C1 segment of cervical spinal cord (tissue), 14 donors: ENCODE data around the gene CYP4Z1.
"Not testable (repeated sequence)": the region's sequence is repeated elsewhere in the genome, so short reads cannot be mapped to it uniquely, and the experiment has no call there.

ENCODE experiments used
- DNase-seq, 14 donors: peaks; one replicate each; lab custom pipeline; 2025; lab: John Stamatoyannopoulos, UW

The CYP4Z1 gene, protein sequence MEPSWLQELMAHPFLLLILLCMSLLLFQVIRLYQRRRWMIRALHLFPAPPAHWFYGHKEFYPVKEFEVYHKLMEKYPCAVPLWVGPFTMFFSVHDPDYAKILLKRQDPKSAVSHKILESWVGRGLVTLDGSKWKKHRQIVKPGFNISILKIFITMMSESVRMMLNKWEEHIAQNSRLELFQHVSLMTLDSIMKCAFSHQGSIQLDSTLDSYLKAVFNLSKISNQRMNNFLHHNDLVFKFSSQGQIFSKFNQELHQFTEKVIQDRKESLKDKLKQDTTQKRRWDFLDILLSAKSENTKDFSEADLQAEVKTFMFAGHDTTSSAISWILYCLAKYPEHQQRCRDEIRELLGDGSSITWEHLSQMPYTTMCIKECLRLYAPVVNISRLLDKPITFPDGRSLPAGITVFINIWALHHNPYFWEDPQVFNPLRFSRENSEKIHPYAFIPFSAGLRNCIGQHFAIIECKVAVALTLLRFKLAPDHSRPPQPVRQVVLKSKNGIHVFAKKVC

DNA sequence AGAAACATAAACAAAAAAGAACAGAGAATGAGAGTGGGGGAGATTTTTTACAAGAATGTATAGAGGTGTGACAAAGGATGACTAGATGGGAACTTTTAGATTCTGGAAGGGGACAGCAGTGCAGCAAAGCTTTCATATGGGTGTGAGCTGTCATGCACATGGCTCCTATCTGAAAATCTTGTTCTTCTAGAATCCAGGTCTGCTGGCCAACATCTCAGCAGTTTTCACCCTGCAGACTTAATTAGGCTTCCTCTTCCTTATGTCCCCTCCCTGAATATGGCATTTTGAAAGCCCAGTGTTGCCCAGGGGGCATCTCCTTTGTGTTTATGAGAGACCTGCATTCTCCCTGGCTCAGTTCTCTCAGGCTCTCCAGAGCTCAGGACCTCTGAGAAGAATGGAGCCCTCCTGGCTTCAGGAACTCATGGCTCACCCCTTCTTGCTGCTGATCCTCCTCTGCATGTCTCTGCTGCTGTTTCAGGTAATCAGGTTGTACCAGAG is at the start of gene CYP4Z1:
Gene CYP4Z1 (plus strand): TSS at position 135 of the 498 bp plus-strand sequence. CDS start 260 bp downstream, at position 395.
- DNase-seq, result no peak

DNA sequence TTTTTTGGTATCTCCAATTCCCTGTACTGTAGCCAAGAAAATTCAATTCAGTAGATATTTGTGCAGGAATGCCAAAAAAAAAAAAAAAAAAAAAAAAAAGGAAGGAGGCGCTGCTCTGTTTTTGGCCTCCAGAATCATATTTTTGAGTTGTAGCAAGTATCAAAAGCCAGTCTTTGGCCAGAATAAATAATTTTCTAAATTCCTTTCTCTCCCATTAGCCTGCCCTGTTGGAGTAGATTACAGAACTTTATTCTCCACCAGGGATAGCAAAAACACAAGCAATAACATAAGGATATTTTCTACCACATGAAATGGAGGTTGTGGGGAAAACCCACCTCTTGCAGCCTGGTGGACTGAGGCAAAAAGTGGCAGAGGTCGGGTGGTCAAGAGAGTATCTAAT is 46.0 kb upstream of the CYP4Z1 start:
- no peak for DNase-seq

DNA sequence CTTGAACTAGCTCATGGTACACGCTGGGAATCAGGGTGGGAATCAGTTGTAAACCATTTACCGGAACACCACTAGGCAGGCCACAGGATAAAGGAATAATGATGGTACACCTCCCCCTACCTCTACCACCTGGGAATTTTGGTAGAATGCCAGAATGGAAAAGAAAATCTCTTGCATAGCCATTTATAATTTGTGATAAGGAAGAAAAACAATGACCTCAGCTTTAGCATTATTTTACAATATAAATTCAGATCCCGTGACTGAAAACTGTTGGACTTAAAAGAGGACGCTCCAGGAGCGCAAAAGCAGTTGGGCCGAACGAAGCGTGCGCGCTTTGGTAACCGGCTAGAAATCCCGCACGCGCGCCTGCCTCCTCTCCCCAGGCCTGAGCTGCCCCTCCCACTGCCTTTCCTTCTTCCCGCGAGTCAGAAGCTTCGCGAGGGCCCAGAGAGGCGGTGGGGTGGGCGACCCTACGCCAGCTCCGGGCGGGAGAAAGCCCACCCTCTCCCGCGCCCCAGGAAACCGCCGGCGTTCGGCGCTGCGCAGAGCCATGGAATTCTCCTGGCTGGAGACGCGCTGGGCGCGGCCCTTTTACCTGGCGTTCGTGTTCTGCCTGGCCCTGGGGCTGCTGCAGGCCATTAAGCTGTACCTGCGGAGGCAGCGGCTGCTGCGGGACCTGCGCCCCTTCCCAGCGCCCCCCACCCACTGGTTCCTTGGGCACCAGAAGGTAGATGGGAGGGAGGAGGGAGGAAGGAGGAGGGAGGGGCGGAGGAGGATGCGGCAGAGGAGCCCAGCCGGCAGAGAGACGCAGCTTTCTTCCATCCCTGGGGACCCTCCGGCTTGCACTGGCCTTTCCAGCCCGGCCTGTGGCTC is 43.5 kb upstream of the CYP4Z1 start, which contains the start of gene CYP4X1:
Gene CYP4X1 (plus strand): TSS at position 402 of the 873 bp plus-strand sequence. CDS start 149 bp downstream, at position 551.
- DNase-seq, result peak in 2 of 14 donors; percentile 4 to 28

DNA sequence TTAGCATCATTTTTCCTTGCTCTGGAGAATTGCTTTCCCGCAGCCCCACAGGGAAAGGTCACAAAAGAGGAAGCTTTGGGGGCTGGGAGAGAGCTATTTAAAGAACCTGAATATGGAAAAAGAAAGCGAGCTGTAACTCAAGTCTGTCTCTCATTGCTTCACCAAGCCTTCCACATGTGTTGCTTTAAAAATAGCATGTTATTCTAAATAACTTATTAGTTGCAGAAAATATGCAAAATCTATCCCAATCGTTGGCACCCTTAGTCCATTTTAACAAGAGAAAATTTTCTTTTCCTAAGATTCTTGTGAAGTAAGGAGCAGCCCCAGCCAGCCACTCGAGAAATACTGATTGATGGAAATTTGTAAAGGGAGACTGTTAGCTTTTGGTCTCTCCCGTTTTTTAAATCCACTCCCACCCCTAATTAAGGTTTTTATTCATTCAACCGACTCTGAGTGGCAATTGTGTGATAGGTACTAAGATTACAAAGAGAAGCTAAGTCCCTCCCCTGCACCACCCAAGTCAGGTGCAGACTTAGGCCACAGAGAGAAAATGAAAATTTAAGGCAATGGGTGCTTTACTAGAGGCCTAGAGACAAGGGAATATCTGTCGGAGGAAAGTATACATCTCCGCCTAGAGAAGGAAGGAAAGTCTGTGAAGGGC is 42.8 kb upstream of the CYP4Z1 start:
- DNase-seq, result no peak

DNA sequence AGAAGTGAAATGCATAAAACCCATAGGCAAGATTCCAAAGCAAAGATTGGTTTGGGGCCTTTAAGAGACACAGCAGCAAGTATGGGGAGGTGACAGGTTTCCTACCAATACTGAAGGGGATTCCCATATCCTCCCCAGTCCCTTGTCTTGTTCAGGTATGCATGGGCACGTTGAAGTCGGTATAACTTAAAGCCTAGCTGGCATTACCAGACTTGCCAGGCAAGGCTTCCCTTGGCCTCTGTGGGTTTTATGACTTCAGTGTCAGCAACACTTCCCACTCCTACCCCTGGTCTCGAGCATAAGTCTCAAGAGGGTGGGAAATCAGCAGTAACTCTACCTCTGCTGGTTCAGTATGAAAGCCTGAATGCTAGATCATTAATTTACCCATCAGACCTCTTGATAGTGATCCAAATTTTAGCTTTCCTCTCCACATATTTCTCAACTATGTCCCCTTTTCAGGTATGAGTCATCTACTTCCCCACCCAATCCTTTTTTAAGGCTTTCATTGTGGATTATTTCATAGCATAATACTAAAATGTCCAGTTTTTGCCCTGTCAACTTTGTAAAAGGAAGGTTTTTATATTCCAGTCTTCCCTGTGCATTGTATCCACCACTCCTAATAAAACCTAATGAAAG is 36.7 kb upstream of the CYP4Z1 start:
- DNase-seq, result no peak

DNA sequence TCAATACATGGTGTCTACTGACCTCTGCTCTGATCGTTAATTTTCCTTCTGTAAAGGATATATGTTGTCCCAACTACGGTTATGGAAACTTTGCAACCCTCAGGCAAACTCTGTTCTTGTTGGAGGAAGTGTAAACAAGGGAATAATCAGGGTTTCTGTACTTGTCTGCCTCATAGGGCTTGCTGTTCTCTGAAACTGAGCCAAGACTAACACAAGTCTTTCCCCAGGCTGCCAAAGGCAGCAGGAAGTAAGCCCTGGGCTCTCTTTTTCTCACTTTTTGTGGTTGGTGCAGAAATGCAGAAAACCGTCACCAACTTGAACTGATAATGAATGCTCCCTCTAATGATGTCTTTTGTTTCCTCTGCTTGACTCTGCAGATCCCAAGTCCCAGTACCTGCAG is 36.0 kb upstream of the CYP4Z1 start:
- DNase-seq, result no peak

DNA sequence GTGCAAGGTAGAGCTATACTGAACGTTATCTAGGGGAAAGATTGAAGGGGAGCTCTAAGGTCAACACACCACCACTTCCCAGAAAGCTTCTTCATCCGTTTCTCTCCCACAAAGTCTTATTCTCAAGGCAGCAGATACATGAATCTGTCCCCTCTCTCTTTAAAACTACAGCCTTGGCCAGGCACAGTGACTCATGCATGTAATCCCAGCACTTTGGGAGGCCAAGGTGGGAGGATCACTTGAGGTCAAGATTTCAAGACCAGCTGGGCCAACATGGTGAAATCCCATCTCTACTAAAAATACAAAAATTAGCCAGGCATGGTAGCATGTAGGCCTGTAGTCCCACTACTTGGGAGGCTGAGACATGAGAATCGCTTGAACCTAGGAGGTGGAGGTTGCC is 35.4 kb upstream of the CYP4Z1 start:
- DNase-seq, result no peak

DNA sequence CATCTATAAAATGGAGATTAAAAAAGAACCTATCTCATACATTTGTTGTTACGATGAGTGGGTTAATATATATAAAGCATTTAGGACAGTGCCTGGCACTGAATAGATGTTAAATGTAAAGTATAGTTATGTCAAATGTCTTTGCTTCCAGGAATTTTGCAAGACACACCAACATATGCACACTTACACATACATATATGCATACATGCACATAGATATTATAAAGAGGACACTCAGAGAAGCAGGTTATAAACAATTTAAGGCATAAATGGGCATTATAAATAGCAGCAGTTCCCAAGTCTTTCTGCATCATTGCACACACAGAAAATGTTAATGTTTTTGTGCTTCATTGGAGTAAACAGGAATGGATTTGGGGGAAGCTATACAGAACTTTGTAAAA is 30.3 kb upstream of the CYP4Z1 start:
- no peak for DNase-seq

DNA sequence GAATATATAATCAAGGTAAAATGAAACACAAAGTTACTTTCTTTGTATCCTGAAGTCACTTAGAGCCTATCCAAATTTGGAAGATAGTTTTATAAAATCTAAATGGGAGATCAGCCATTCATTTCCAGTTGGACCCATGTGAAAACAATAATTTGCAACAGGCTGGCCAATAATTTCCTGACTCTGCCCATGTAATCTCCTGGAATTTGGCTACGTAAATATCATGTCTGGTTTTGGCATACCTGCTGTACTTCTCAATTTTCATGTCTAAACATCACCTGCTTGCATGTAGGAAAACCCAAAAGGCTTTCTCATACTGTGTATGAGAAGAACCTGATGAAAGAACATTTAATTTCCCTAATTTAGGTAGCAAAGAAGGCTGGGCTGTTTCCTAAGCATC is 7.7 kb upstream of the CYP4Z1 start:
- DNase-seq, result no peak

DNA sequence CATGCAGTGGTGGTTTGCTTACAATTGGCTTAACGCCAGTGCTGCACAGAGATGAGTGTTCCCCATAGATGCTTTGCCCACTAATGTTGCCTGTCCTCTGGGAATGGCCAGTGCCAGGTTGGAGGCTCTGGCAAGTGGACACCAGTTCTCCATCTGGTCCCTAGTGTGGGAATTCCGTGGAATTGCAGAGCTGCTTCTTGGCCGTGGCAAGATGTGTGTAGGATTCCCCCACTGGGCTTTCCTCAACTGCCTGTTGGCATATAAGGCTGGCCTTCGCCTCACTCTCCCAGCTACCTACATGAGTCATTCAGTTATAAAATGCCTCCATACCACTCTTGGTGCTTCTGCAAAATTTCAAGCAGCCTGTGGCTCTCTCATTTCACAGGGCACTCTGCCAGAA is 2.0 kb downstream of the CYP4Z1 start:
- not testable (repeated sequence) for DNase-seq

DNA sequence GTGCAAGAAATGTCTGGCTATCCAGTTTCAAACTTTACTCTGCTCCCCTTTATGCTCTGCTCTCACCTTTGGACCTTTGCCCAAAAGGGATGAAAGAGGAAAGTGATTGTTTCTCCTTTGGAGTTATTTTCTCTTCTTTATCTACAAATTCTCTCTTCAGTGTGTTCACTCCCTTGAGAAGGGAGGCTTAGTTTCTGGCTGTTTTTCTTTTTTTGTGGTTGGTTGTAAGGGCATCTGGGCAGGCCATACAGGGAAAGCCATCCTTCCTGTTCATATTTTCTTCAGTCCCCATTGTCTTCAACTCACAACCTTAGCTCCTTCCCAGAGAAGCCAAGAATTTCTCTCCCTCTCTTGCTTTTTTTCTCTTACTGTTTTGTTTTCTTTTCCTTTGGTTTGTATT is 2.5 kb downstream of the CYP4Z1 start:
- not testable (repeated sequence) for DNase-seq

DNA sequence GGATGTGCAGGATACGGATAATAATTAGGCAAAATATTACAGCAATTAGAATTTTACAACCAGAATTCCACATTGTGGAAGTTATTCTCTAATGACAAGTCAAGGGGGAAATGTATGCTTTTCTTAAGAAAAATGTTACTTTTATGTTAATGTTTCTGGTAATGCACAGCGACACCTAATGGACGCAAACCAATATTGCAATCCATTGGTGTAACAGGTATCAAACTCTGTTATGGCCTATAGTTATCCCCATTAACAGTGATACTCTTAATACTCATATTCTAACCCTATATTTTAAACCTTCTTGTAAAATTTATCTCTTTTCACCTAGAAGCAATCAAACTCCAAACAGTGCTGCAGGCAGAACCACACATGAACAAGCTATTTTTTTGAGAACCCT is 22.3 kb downstream of the CYP4Z1 start:
- not testable (repeated sequence) for DNase-seq

DNA sequence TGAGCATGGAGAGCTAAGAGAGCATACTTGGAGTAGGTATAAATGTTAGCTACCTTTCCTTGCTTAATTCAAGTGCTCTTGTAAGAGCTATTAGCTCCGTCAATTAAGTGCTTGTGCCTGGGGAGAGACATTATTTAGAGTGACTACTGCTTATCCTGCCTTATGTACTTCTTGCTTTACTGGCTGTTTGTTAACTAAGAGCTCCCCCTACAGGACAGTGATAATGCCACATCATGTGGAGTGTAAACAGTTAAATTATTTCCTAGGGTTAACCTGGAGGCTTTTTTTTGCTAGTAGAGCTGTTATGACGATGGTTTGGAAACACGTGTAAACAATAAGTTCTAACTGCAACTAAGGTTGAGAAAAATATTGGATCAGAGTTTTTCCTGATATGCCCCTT is 24.4 kb downstream of the CYP4Z1 start:
- not testable (repeated sequence) for DNase-seq

DNA sequence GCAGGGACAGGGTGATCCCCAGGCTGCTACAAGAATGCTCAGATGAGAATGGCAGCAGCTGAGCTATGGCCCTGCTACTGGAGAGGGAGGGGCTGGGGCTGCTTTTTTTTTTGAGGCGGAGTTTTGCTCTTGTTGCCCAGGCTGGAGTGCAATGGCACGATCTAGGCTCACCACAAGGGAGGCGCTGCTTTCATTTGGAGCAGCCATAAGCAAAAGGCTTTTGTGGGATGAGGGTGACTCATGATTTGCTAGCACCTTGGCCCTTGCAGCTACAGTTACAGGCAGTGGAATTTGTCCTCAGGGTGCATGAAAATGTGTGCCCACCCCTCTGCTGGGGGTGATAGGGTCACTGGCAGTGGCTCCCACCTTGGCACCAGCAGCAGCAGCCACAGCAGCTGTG is 37.8 kb downstream of the CYP4Z1 start:
- DNase-seq, result no peak

DNA sequence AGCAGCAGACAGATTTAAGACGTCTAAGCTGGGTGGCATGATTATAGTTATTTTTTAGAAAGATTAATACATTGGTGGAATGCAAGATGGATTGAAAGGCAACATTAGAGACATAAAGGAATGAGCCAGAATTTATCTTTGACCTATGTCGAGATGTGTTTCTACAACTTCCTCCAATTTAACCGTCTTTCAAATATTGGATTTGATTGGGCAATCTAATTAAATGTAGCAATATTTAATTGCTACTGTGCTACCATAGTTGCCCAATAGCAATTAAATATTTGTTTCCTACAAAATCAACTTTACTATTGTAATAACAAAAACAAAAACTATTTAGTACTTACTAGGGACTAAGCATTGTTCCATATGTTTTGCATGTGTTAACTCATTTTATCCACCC is 39.8 kb downstream of the CYP4Z1 start:
- no peak for DNase-seq

DNA sequence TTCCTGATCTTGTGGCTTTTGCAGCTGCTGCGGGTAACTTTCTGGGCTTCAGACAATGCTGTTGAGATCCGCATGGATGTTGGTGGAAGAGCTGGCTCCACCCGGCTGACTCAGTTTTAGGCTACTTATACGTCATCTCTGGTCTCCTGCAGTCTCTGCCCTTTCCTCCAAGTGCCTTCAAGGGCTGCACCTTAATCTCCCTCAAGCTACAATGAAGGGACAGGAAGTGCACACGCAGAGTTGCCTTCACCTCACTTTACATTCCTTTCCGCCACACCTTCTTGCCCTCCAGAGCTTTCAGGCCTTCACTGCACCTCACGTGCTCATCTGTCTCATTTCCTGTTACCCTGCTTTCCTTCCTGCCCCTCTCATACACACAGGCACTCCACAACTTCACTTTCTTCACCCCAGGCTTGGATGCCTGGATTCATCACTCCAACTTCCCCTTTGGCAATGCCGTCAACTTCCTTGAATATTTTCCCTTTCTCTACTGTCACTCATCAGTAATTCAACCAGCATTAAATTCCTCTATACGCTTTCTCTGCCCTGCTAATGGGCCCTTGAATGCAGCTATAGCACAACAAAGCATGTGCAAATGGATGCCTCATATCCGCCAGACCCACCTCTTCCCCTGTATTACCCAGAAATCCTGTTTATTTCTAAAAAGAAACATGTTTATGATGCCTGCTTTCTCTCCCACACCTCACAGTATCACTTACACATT is 41.0 kb downstream of the CYP4Z1 start:
- DNase-seq, result not testable (repeated sequence)

DNA sequence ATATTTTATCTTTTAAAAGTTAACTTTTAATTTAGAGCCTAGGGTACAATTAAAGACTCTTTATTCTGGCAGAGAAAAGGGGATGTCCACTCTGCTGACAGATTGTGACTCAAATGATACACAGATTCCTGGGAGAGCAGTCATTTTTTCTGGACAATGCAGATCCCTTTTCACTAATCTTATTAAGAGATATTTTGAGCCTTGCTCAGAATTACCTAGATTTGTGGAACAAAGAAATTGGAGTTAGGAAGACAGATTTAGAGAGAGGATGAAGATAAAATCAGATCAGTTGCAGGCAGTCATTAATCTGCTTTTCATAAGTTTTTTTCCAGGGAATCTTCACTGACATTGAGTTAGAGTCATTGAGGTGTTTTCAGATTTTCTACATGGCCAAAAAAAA is 42.5 kb downstream of the CYP4Z1 start:
- not testable (repeated sequence) for DNase-seq

DNA sequence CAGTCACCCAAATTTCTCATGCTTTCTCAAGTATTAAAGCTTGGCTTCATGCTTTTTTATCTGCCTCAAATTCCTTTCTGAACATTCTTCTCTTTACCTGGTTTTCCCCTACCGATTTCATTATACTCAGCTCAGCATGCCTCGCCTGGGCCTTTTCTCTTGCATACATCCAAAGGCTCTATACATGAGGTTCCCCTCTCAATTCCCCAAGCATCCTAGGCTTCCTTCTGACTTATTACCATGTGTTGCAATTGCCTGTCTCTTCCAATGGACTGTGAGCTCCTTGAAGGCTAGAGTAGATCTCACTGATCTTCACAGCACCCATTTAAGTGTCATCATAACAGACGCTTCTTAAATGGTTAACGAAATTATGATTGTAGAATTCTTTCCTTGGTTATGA is 46.1 kb downstream of the CYP4Z1 start:
- DNase-seq, result no peak

DNA sequence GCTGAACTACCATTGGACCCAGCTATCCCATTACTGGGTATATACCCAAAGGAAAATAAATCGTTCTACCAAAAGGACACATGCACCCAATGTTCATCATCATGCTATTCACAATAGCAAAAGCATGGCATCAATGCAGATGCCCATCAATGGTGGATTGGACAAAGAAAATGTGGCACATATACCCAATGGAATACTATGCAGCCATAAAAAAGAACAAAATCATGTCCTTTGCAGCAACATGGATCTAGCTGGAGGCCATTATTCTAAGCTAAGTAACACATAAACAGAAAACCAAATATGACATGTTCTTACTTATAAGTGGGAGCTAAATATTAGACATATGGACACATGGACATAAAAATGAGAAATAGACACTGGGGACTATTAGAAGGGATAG is 54.0 kb downstream of the CYP4Z1 start:
- not testable (repeated sequence) for DNase-seq

DNA sequence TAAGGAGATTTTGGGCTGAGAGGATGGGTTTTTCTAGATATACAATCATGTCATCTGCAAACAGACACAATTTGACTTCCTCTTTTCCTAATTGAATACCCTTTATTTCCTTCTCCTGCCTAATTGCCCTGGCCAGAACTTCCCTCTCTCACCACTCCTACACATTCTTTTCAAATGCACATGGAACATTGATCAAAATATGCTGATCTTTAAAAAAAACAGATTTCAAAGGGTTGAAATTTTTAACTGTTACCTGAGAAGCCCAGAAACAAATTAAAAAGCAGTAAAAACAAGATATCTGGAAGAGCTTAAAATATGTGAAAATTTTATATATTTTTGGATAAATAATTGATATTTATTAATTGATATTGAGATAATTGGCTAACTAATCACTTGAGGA is 57.8 kb downstream of the CYP4Z1 start:
- DNase-seq, result not testable (repeated sequence)
